NCI-H2171 treated with DMSO at 0.1 percent for 48 hours (cell line): ENCODE results near the gene CMSS1.
A peak's percentile ranks its signal among the peaks of the same experiment; 100 is the strongest.

Experiments used
- DNase-seq: peaks from one replicate; lab custom pipeline; 2025; lab: John Stamatoyannopoulos, UW

CMSS1 gene

GRCh38 chr3:99875581-99875928 lies 57.9 kb downstream of the CMSS1 start:
- DNase-seq = no peak

- peak; percentile 18 for DNase-seq
Measured at GRCh38 chr3:99875929-99876841, 58.5 kb downstream of the CMSS1 start.

- DNase-seq = no peak
Measured at GRCh38 chr3:99877031-99877579, 59.4 kb downstream of the CMSS1 start.

GRCh38 chr3:99878005-99878404 lies 60.3 kb downstream of the CMSS1 start:
- no peak for DNase-seq

GRCh38 chr3:99879275-99879674 lies 61.6 kb downstream of the CMSS1 start:
- DNase-seq = no peak

- no peak for DNase-seq
Measured at GRCh38 chr3:99881121-99881524, 63.5 kb downstream of the CMSS1 start.

- DNase-seq = no peak
Measured at GRCh38 chr3:99882436-99883137, 64.9 kb downstream of the CMSS1 start.

- no peak for DNase-seq
Measured at GRCh38 chr3:99883138-99883461, 65.4 kb downstream of the CMSS1 start.

- no peak for DNase-seq
Measured at GRCh38 chr3:99883693-99884092, 66.0 kb downstream of the CMSS1 start.

GRCh38 chr3:99884484-99884883 lies 66.8 kb downstream of the CMSS1 start:
- no peak for DNase-seq

- no peak for DNase-seq
Measured at GRCh38 chr3:99885085-99885484, 67.4 kb downstream of the CMSS1 start.

GRCh38 chr3:99885851-99886250 lies 68.2 kb downstream of the CMSS1 start:
- no peak for DNase-seq

- no peak for DNase-seq
Measured at GRCh38 chr3:99891610-99892285, 74.1 kb downstream of the CMSS1 start.

- no peak for DNase-seq
Measured at GRCh38 chr3:99892332-99892731, 74.7 kb downstream of the CMSS1 start.

- DNase-seq = no peak
Measured at GRCh38 chr3:99895131-99895696, 77.6 kb downstream of the CMSS1 start.

GRCh38 chr3:99895703-99896441 lies 78.2 kb downstream of the CMSS1 start:
- DNase-seq = peak; percentile 36

GRCh38 chr3:99896482-99896881 lies 78.8 kb downstream of the CMSS1 start:
- DNase-seq = no peak

- no peak for DNase-seq
Measured at GRCh38 chr3:99899603-99900002, 81.9 kb downstream of the CMSS1 start.

GRCh38 chr3:99900248-99900647 lies 82.6 kb downstream of the CMSS1 start:
- DNase-seq = no peak

GRCh38 chr3:99901200-99901926 lies 83.7 kb downstream of the CMSS1 start:
- DNase-seq = peak; percentile 13

- no peak for DNase-seq
Measured at GRCh38 chr3:99902091-99902490, 84.4 kb downstream of the CMSS1 start.
